ENCODE data around the gene DNASE1L1. TPM values are rescaled to one million over a fixed set of nuclear protein-coding genes. Genes with fewer than 3 reads are reported as not detected.

The DNASE1L1 gene
- total and polyA plus RNA-seq, 7 donors: 42.2 to 149 (median 75.1) TPM

DNA sequence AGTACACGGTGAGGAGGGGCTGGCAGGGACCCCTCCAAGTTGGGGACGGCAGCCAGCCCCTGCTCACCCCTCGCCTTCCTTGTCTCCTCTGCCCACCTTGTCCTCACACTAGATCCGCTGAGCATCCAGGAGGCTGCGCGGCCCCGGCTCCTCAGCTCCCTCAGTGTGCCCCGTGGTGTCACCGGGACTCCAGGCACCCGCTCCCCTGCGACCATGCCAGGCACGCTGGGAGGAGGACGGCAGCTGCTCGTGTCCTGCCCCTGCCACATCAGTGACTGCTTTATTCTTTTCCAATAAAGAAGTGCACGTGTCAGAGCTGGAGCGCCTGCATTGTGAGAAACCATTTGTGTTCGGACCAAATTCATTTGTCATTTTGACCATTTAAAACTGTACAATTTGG lies 41.3 kb upstream of the DNASE1L1 start:
- no peaks in the 10 kb centered on the region for H3K27me3 ChIP-seq (ENCODE audit: insufficient read depth in 3 of 3, low read length in 2 of 3)
- 76 to 85% (median 82%) methylated on average over 15 to 17 of the region's 17 CpGs for WGBS, 3 donors
- H3K4me3 ChIP-seq: no peak overlapping the region
- peaks cover 3% of the 10 kb centered on the region for H3K4me1 ChIP-seq
- no peak for ATAC-seq
- H3K27ac ChIP-seq: no peak overlapping the region
- TF ChIP-seq, protein P1, sequence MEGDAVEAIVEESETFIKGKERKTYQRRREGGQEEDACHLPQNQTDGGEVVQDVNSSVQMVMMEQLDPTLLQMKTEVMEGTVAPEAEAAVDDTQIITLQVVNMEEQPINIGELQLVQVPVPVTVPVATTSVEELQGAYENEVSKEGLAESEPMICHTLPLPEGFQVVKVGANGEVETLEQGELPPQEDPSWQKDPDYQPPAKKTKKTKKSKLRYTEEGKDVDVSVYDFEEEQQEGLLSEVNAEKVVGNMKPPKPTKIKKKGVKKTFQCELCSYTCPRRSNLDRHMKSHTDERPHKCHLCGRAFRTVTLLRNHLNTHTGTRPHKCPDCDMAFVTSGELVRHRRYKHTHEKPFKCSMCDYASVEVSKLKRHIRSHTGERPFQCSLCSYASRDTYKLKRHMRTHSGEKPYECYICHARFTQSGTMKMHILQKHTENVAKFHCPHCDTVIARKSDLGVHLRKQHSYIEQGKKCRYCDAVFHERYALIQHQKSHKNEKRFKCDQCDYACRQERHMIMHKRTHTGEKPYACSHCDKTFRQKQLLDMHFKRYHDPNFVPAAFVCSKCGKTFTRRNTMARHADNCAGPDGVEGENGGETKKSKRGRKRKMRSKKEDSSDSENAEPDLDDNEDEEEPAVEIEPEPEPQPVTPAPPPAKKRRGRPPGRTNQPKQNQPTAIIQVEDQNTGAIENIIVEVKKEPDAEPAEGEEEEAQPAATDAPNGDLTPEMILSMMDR (IDR thresholded peaks at IDR 0.05): no peak
- DNase-seq: no peak
- peaks cover 2 to 66% of the 10 kb centered on the region in 2 donors for H3K36me3 ChIP-seq (ENCODE audit: insufficient read depth in 1 of 2, low read depth in 1 of 2)
- intact Hi-C loops (cut with DNase I): no loop called here
- no peaks in the 10 kb centered on the region for H3K9me3 ChIP-seq

DNA sequence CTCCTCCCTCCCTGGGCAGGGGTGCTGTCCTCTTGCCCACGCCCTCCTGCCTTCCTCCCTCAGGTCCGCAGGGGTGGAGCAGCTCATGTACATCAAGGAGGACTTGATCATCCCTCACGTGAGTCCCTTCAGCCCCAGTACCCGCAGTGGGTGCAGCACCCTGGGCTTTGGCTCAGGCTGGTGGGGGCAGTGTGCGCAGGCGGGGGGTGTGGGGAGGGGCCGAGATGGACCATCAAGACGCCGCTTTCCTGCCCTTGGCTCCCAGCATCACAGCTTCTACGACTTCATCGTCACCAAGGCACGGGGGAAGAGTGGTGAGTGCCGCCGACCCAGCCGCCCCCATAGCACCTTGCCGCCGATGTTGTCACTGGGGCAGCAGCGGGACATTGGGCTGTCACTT lies 40.6 kb upstream of the DNASE1L1 start:
- WGBS, 3 donors: 91 to 94% (median 91%) methylated on average over 14 to 18 of the region's 18 CpGs

DNA sequence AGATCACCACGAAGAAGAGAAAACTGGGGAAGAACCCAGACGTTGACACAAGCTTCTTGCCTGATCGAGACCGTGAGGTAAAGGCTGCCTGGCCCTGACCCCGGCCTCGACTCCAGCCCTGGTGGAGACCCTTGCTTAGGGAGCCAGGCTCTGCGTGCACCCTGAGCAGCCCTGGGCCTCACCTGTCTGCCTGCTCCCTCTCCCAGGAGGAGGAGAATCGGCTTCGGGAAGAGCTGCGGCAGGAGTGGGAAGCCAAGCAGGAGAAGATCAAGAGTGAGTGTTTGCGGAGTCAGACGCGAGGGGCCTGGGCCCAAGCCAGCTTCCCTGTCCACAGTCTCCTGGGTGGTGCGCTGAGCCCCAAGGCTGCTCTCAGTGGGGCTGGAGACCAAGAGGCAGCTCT lies 39.4 kb upstream of the DNASE1L1 start:
- 85 to 90% (median 85%) methylated on average over 10 to 14 of the region's 14 CpGs for WGBS, 3 donors

More for the DNA sequence above, 40.6 kb upstream of the DNASE1L1 start:
- Histone ChIP-seq H3K9me3 (no peaks in the 10 kb centered on the region), H3K4me3 (no peak overlapping the region), H3K4me1 (peaks cover 10% of the 10 kb centered on the region), H3K36me3 (ENCODE audit: insufficient read depth in 1 of 2, low read depth in 1 of 2) (peaks cover 2 to 66% of the 10 kb centered on the region in 2 donors), H3K27ac (no peak overlapping the region), H3K27me3 (ENCODE audit: insufficient read depth in 3 of 3, low read length in 2 of 3) (no peaks in the 10 kb centered on the region)
- ATAC-seq (no peak), DNase-seq (no peak)
- TF ChIP-seq, protein P1 (IDR thresholded peaks at IDR 0.05): no peak
- intact Hi-C loops (cut with DNase I): no loop called here

DNA sequence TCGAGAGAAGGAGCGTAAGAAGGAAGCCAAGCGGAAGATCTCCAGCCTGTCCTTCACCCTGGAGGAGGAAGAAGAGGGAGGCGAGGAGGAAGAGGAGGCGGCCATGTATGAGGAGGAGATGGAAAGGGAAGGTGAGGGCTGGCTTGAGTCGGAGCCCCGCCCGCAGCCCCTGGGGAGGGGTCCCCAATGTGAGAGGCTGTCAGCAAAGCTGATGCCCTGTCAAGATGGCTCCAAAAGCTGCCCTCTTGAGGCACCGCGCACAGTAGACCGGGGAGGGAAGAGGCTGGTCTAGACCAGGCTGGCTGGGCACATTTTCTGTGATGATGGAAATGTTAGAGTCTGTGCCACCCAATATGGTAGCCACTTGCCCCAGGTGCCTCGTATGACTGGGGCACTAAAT lies 37.4 kb upstream of the DNASE1L1 start:
- TF ChIP-seq, protein P1 (IDR thresholded peaks at IDR 0.05): no peak
- DNase-seq (no peak), ATAC-seq (no peak)
- H3K36me3 ChIP-seq (ENCODE audit: insufficient read depth in 1 of 2, low read depth in 1 of 2): peaks cover 2 to 68% of the 10 kb centered on the region in 2 donors
- intact Hi-C loops (cut with DNase I): no loop called here
- H3K27ac ChIP-seq: no peak overlapping the region
- no peaks in the 10 kb centered on the region for H3K27me3 ChIP-seq (ENCODE audit: insufficient read depth in 3 of 3, low read length in 2 of 3)
- no peaks in the 10 kb centered on the region for H3K9me3 ChIP-seq
- H3K4me1 ChIP-seq: peaks cover 10% of the 10 kb centered on the region
- 87 to 92% (median 89%) methylated on average over 9 to 12 of the region's 12 CpGs for WGBS, 3 donors
- no peak overlapping the region for H3K4me3 ChIP-seq

More for the DNA sequence above, 39.4 kb upstream of the DNASE1L1 start:
- no peak for DNase-seq
- intact Hi-C loops (cut with DNase I): no loop called here
- Histone ChIP-seq H3K9me3 (no peaks in the 10 kb centered on the region), H3K4me3 (no peak overlapping the region), H3K36me3 (ENCODE audit: insufficient read depth in 1 of 2, low read depth in 1 of 2) (peaks cover 2 to 66% of the 10 kb centered on the region in 2 donors), H3K27ac (no peak overlapping the region), H3K4me1 (peaks cover 10% of the 10 kb centered on the region), H3K27me3 (ENCODE audit: insufficient read depth in 3 of 3, low read length in 2 of 3) (no peaks in the 10 kb centered on the region)
- no peak for ATAC-seq
- TF ChIP-seq, protein P1 (IDR thresholded peaks at IDR 0.05): no peak

DNA sequence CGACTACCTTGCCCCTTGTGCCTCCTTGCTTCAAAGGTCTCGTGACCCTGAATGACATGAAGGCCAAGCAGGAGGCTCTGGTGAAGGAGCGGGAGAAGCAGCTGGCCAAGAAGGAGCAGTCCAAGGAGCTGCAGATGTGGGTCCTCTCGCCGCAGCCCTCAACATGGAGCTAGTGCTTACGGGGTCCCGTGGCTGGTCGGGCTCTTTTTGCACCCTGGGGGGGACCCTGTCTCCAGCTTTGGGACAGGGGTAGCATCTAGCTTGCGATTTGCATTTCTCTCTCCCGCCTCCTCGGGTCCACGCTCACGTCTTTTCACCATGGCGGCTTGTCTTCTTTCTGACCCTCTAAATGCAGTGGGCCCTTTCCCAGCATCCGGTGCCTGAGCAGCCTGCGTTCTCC lies 36.7 kb upstream of the DNASE1L1 start:
- H3K36me3 ChIP-seq (ENCODE audit: insufficient read depth in 1 of 2, low read depth in 1 of 2): peaks cover 3 to 68% of the 10 kb centered on the region in 2 donors
- H3K27me3 ChIP-seq (ENCODE audit: insufficient read depth in 3 of 3, low read length in 2 of 3): no peaks in the 10 kb centered on the region
- intact Hi-C loops (cut with DNase I): no loop called here
- H3K4me3 ChIP-seq: no peak overlapping the region
- H3K27ac ChIP-seq: no peak overlapping the region
- ATAC-seq (no peak), DNase-seq (no peak)
- WGBS, 3 donors: 89 to 94% (median 93%) methylated on average over 9 to 16 of the region's 16 CpGs
- no peaks in the 10 kb centered on the region for H3K9me3 ChIP-seq
- peaks cover 10% of the 10 kb centered on the region for H3K4me1 ChIP-seq
- TF ChIP-seq, protein P1 (IDR thresholded peaks at IDR 0.05): no peak

Data from psoas muscle (tissue), 8 donors.